GM23338 (cell line): Measurements from ENCODE around the gene EEPD1. TPM values are rescaled to one million over a fixed set of nuclear protein-coding genes. Genes with fewer than 3 reads are reported as not detected.

ENCODE experiments used
- ATAC-seq: fragments of 200-7000 bp; cut with Tn5 transposase; 3 replicates; pipeline ENCODE4 v1.9.1; 2020
- DNase-seq: peaks from one replicate; pipeline ENCODE4 v3.0.0-alpha.2; 2015; ENCODE audit warnings: low spot score
- H2AFZ ChIP-seq: fragments of 200-600 bp; sonication (generic); 2 replicates; pipeline ENCODE4 v1.8.0; 2016; ENCODE audit warnings: antibody characterized with exemption, mild to moderate bottlenecking, moderate library complexity
- H3F3A ChIP-seq: fragments of 200-600 bp; sonication (generic); replicated peaks from 2 replicates; pipeline ENCODE4 v1.8.0; 2017; ENCODE audit warnings: antibody characterized with exemption, mixed run types, low read depth
- H3K27ac ChIP-seq: fragments of 200-600 bp; sonication (generic); 2 replicates; pipeline ENCODE4 v1.6.1; 2016; ENCODE audit warnings: low read depth
- H3K27me3 ChIP-seq: fragments of 200-600 bp; sonication (generic); 2 replicates; pipeline ENCODE4 v1.8.0; 2016; ENCODE audit warnings: mild to moderate bottlenecking, mixed run types, moderate library complexity; ENCODE audit not compliant: insufficient read depth
- H3K36me3 ChIP-seq: fragments of 200-600 bp; sonication (generic); 2 replicates; pipeline ENCODE4 v1.8.0; 2016; ENCODE audit warnings: mild to moderate bottlenecking; ENCODE audit not compliant: insufficient read depth
- H3K4me1 ChIP-seq: fragments of 200-600 bp; sonication (generic); 2 replicates; pipeline ENCODE4 v1.8.0; 2016; ENCODE audit warnings: mild to moderate bottlenecking, moderate library complexity; ENCODE audit not compliant: insufficient read depth
- H3K4me2 ChIP-seq: fragments of 200-600 bp; sonication (generic); 2 replicates; pipeline ENCODE4 v1.7.1; 2017; ENCODE audit warnings: mixed run types
- H3K4me3 ChIP-seq: fragments of 200-600 bp; sonication (generic); 2 replicates; pipeline ENCODE4 v1.6.1; 2016; ENCODE audit warnings: mixed run types
- H3K79me2 ChIP-seq: fragments of 200-600 bp; sonication (generic); replicated peaks from 2 replicates; pipeline ENCODE4 v1.8.0; 2017; ENCODE audit warnings: mild to moderate bottlenecking; ENCODE audit not compliant: insufficient read depth
- H3K9me2 ChIP-seq: fragments of 200-600 bp; sonication (generic); 2 replicates; pipeline ENCODE4 v1.8.0; 2017; ENCODE audit not compliant: insufficient read depth
- H4K20me1 ChIP-seq: fragments of 200-600 bp; sonication (generic); replicated peaks from 2 replicates; pipeline ENCODE4 v1.8.0; 2017; ENCODE audit warnings: mild to moderate bottlenecking; ENCODE audit not compliant: insufficient read depth
- H3K27ac Mint-ChIP-seq: 2 replicates; pipeline ENCODE4 v1.8.0; 2020; ENCODE audit warnings: inconsistent platforms, mild to moderate bottlenecking, moderate library complexity, mixed read lengths
- H3K27me3 Mint-ChIP-seq: 3 replicates; pipeline ENCODE4 v1.8.0; 2022; ENCODE audit warnings: low read depth, mild to moderate bottlenecking, moderate library complexity, mixed read lengths, inconsistent platforms; ENCODE audit not compliant: insufficient read depth, poor library complexity
- H3K36me3 Mint-ChIP-seq: 3 replicates; pipeline ENCODE4 v1.8.0; 2021; ENCODE audit warnings: low read depth, mild to moderate bottlenecking, inconsistent platforms, moderate library complexity, mixed read lengths
- H3K4me1 Mint-ChIP-seq: 3 replicates; pipeline ENCODE4 v1.8.0; 2020; ENCODE audit warnings: mild to moderate bottlenecking, inconsistent platforms, mixed read lengths
- H3K4me3 Mint-ChIP-seq: 3 replicates; pipeline ENCODE4 v1.8.0; 2021; ENCODE audit warnings: moderate library complexity, mild to moderate bottlenecking, inconsistent platforms, mixed read lengths
- H3K9me3 Mint-ChIP-seq: 3 replicates; pipeline ENCODE4 v1.8.0; 2020; ENCODE audit warnings: moderate library complexity, mild to moderate bottlenecking, inconsistent platforms, mixed read lengths
- CREB1 ChIP-seq: fragments of 250-450 bp; sonication (Bioruptor Pico); IDR thresholded peaks from 2 replicates; pipeline ENCODE4 v1.5.0; 2020; ENCODE audit warnings: low read depth, mild to moderate bottlenecking, moderate library complexity
- EZH2 ChIP-seq: fragments of 200-600 bp; sonication (generic); IDR thresholded peaks from one replicate; pipeline ENCODE4 v1.8.0; 2017; ENCODE audit warnings: antibody characterized with exemption, mild to moderate bottlenecking, low read depth; ENCODE audit not compliant: unreplicated experiment
- EZH2phosphoT487 ChIP-seq: fragments of 200-600 bp; sonication (generic); IDR thresholded peaks from one replicate; pipeline ENCODE4 v1.8.1; 2018; ENCODE audit warnings: antibody characterized with exemption; ENCODE audit not compliant: unreplicated experiment
- JUNB ChIP-seq: IDR thresholded peaks from one replicate; pipeline ENCODE4 v1.6.1; 2016; ENCODE audit warnings: antibody characterized with exemption; ENCODE audit not compliant: unreplicated experiment
- POLR2AphosphoS5 ChIP-seq: IDR thresholded peaks from 2 replicates; pipeline ENCODE4 v1.6.1; 2016; ENCODE audit warnings: antibody characterized with exemption, low read depth
- ZNF462 ChIP-seq: fragments of 250-450 bp; sonication (Bioruptor Pico); IDR thresholded peaks from 2 replicates; pipeline ENCODE4 v1.5.0; 2020; ENCODE audit warnings: mild to moderate bottlenecking, moderate library complexity
- polyA plus RNA-seq: library from polyadenylated mRNA; unstranded; fragments of >200 nt; fragmentation: Nextera tagmentation; extraction: Ambion mirVana; gene quantifications from 2 replicates; pipeline ENCODE4 v1.2.1, GENCODE V29; 2016
- total RNA-seq: library from RNA; depleted of rRNA; stranded (reverse); fragments of >200 nt; shearing (Covaris generic); gene quantifications from 2 replicates; pipeline ENCODE4 v1.2.3, GENCODE V29; 2014

Gene EEPD1
- total and polyA plus RNA-seq, 2 experiments from 2014 or later, result 4.1 to 17.1 TPM

GRCh38 chr7:36112969-36113368 is 40.1 kb upstream of the EEPD1 start:
- H3F3A ChIP-seq, result no peaks in the 10 kb centered on the region
- Mint-ChIP-seq H3K36me3 (no peaks in the 10 kb centered on the region), H3K9me3 (no peaks in the 10 kb centered on the region), H3K4me1 (peaks cover 7% of the 10 kb centered on the region; the same call in 2 of the 3 replicates), H3K27me3 (peaks cover 8% of the 10 kb centered on the region), H3K4me3 (no peak overlapping the region), H3K27ac (no peak overlapping the region)
- TF ChIP-seq CREB1 (CRISPR knock-in tag) (no peak), ZNF462 (no peak)
- H3K4me1 ChIP-seq, result no peaks in the 10 kb centered on the region
- no peaks in the 10 kb centered on the region for H4K20me1 ChIP-seq
- no peaks in the 10 kb centered on the region for H3K27me3 ChIP-seq
- 0 out of 2 replicates have a peak overlapping the region, but pooled peaks have one; percentile 10 for H2AFZ ChIP-seq
- no peaks in the 10 kb centered on the region for H3K9me2 ChIP-seq
- DNase-seq, result no peak
- ATAC-seq, result no peak
- H3K79me2 ChIP-seq, result no peaks in the 10 kb centered on the region
- no peak overlapping the region for H3K4me2 ChIP-seq
- H3K4me3 ChIP-seq, result no peak overlapping the region
- H3K36me3 ChIP-seq, result no peaks in the 10 kb centered on the region
- no peak overlapping the region for H3K27ac ChIP-seq

DNA sequence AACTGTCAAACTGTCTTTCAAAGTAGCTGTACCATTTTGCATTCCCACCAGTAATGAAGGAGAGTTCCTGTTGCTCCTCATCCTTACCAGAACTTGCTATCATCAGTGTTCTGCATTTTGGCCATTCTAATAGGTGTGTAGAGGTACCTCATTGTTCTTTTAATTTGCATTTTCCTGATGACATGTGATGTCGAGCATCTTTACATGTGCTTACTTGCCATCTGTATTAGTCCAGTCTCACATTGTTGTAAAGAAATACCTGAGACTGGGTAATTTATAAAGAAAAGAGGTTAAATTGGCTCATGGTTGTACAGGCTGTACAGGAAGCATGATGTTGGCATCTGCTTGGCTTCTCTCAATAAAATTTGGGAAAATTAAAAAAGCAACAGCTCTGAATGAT is 38.7 kb upstream of the EEPD1 start:
- H3K4me3 Mint-ChIP-seq, result no peak overlapping the region
- TF ChIP-seq JUNB, result no peak
- TF ChIP-seq POLR2AphosphoS5, result no peak
- no peak for TF ChIP-seq ZNF462
- no peak for TF ChIP-seq EZH2phosphoT487
- TF ChIP-seq EZH2, result no peak

More for the DNA sequence above, 38.7 kb upstream of the EEPD1 start:
- Mint-ChIP-seq H3K4me1 (peaks cover 4% of the 10 kb centered on the region; the same call in 2 of the 3 replicates), H3K27me3 (peaks cover 3% of the 10 kb centered on the region), H3K36me3 (no peaks in the 10 kb centered on the region), H3K27ac (no peak overlapping the region), H3K9me3 (no peaks in the 10 kb centered on the region)
- Histone ChIP-seq H3K36me3 (no peaks in the 10 kb centered on the region), H4K20me1 (no peaks in the 10 kb centered on the region), H3K27ac (no peak overlapping the region), H3K27me3 (no peaks in the 10 kb centered on the region), H3K4me1 (no peaks in the 10 kb centered on the region), H3K9me2 (no peaks in the 10 kb centered on the region), H2AFZ (no peak overlapping the region), H3K79me2 (no peaks in the 10 kb centered on the region), H3K4me3 (no peak overlapping the region), H3K4me2 (no peak overlapping the region), H3F3A (no peaks in the 10 kb centered on the region)
- ATAC-seq (no peak), DNase-seq (no peak)
